Naive B cell (primary cell): Measurements from ENCODE around the gene CATSPER2. TPM values are rescaled to one million over a fixed set of nuclear protein-coding genes. Genes with fewer than 3 reads are reported as not detected.
"Not testable (repeated sequence)": the region's sequence is repeated elsewhere in the genome, so short reads cannot be mapped to it uniquely, and the experiment has no call there.

Source experiments
- ATAC-seq, 2 donors: fragments of 150-1000 bp; cut with Tn5 transposase; 2 replicates each; pipeline ENCODE4 v1.10.0; 2021; ENCODE audit warnings: low read depth in 2 of 2, mild to moderate bottlenecking in 2 of 2, moderate library complexity in 2 of 2
- DNase-seq: peaks from one replicate; pipeline ENCODE4 v3.0.0; 2022
- H3K27ac Mint-ChIP-seq, 6 donors: one replicate each; pipeline ENCODE4 v1.8.0; 2020 to 2022; ENCODE audit warnings: mild to moderate bottlenecking in 6 of 6, mixed read lengths in 6 of 6, moderate library complexity in 5 of 6, inconsistent platforms in 2 of 6
- H3K27me3 Mint-ChIP-seq, 3 donors: one replicate each; pipeline ENCODE4 v1.8.0; 2021 to 2022; ENCODE audit warnings: mixed read lengths in 3 of 3, mild to moderate bottlenecking in 1 of 3
- H3K36me3 Mint-ChIP-seq, 2 donors: one replicate each; pipeline ENCODE4 v1.8.0; 2020 to 2022; ENCODE audit warnings: mixed read lengths in 2 of 2, inconsistent platforms in 1 of 2, mild to moderate bottlenecking in 1 of 2
- H3K4me1 Mint-ChIP-seq, 3 donors: one replicate each; pipeline ENCODE4 v1.8.0; 2020 to 2022; ENCODE audit warnings: mixed read lengths in 3 of 3, inconsistent platforms in 1 of 3, mild to moderate bottlenecking in 1 of 3, moderate library complexity in 1 of 3
- H3K4me3 Mint-ChIP-seq, 8 donors: one replicate each; pipeline ENCODE4 v1.8.0; 2020 to 2022; ENCODE audit warnings: mild to moderate bottlenecking in 8 of 8, mixed read lengths in 8 of 8, moderate library complexity in 8 of 8, inconsistent platforms in 2 of 8
- H3K9me3 Mint-ChIP-seq, 7 donors: one replicate each; pipeline ENCODE4 v1.8.0; 2020 to 2022; ENCODE audit warnings: mixed read lengths in 7 of 7, mild to moderate bottlenecking in 5 of 7, inconsistent platforms in 2 of 7, moderate library complexity in 1 of 7
- polyA plus RNA-seq, 6 donors: library from polyadenylated mRNA; unstranded; fragments of 300-500 nt; fragmentation: Illumina TruSeq; gene quantifications; one replicate each; pipeline ENCODE4 v1.2.3, GENCODE V29; 2021; ENCODE audit warnings: low read depth in 6 of 6

Gene CATSPER2
- polyA plus RNA-seq, 6 donors from 2014 or later, result 0.21 to 1.3 (median 0.70) TPM

- no peak for DNase-seq
- no peaks in the 10 kb centered on the region for H3K36me3 Mint-ChIP-seq
Measured at GRCh38 chr15:43625106-43625505, 23.5 kb downstream of the CATSPER2 start.

GRCh38 chr15:43622068-43622799 is 26.4 kb downstream of the CATSPER2 start:
- peak overlapping the region in 1 of 6 donors; percentile 72 for H3K27ac Mint-ChIP-seq
- not testable (repeated sequence) for H3K9me3 Mint-ChIP-seq, DNase-seq, ATAC-seq, H3K4me1 Mint-ChIP-seq, H3K4me3 Mint-ChIP-seq, H3K36me3 Mint-ChIP-seq
- peaks cover 18 to 19% (median 19%) of the 10 kb centered on the region in 3 donors for H3K27me3 Mint-ChIP-seq

More at GRCh38 chr15:43625106-43625505, 23.5 kb downstream of the CATSPER2 start:
- Mint-ChIP-seq H3K4me1 (no peaks in the 10 kb centered on the region), H3K4me3 (no peak overlapping the region), H3K27ac (no peak overlapping the region), H3K9me3 (no peaks in the 10 kb centered on the region), H3K27me3 (peaks cover 9 to 14% (median 14%) of the 10 kb centered on the region in 3 donors)
- ATAC-seq, result no peak

- not testable (repeated sequence) for H3K27ac Mint-ChIP-seq, DNase-seq, H3K4me3 Mint-ChIP-seq, H3K9me3 Mint-ChIP-seq, H3K4me1 Mint-ChIP-seq, H3K36me3 Mint-ChIP-seq, ATAC-seq
- H3K27me3 Mint-ChIP-seq, result peaks cover 8 to 13% (median 12%) of the 10 kb centered on the region in 3 donors
Measured at GRCh38 chr15:43618700-43619099, 29.9 kb downstream of the CATSPER2 start, which contains the start of gene STRC. Gene STRC, minus strand, starts transcription at chr15:43618800. Its CDS starts 78 bp downstream, at chr15:43618722.

- peaks cover 8 to 13% (median 12%) of the 10 kb centered on the region in 3 donors for H3K27me3 Mint-ChIP-seq
Measured at GRCh38 chr15:43617750-43618149, 30.9 kb downstream of the CATSPER2 start.

GRCh38 chr15:43602233-43602632 is 46.4 kb downstream of the CATSPER2 start:
- not testable (repeated sequence) for ATAC-seq, H3K4me1 Mint-ChIP-seq, H3K4me3 Mint-ChIP-seq

More at GRCh38 chr15:43617750-43618149, 30.9 kb downstream of the CATSPER2 start:
- not testable (repeated sequence) for H3K4me1 Mint-ChIP-seq, DNase-seq, H3K27ac Mint-ChIP-seq, H3K4me3 Mint-ChIP-seq, H3K9me3 Mint-ChIP-seq, H3K36me3 Mint-ChIP-seq, ATAC-seq

GRCh38 chr15:43600200-43600599 is 48.4 kb downstream of the CATSPER2 start:
- peak overlapping the region in 1 of 8 donors; percentile 41 for H3K4me3 Mint-ChIP-seq
- not testable (repeated sequence) for H3K27ac Mint-ChIP-seq, DNase-seq, H3K36me3 Mint-ChIP-seq, H3K4me1 Mint-ChIP-seq, H3K9me3 Mint-ChIP-seq, ATAC-seq
- peaks cover 43 to 63% (median 58%) of the 10 kb centered on the region in 3 donors for H3K27me3 Mint-ChIP-seq

More at GRCh38 chr15:43602233-43602632, 46.4 kb downstream of the CATSPER2 start:
- not testable (repeated sequence) for H3K36me3 Mint-ChIP-seq, DNase-seq, H3K27ac Mint-ChIP-seq, H3K9me3 Mint-ChIP-seq
- peaks cover 37 to 53% (median 50%) of the 10 kb centered on the region in 3 donors for H3K27me3 Mint-ChIP-seq

- not testable (repeated sequence) for H3K27ac Mint-ChIP-seq
Measured at GRCh38 chr15:43599131-43599530, 49.5 kb downstream of the CATSPER2 start.

GRCh38 chr15:43593328-43594190 is 55.1 kb downstream of the CATSPER2 start, which contains the start of gene CKMT1B:
Gene CKMT1B, plus strand, starts transcription at chr15:43594027. Its CDS starts 192 bp downstream, at chr15:43594219.
- peak in 1 of 2 donors; percentile 2 for ATAC-seq
- H3K27ac Mint-ChIP-seq, H3K4me3 Mint-ChIP-seq, H3K36me3 Mint-ChIP-seq, H3K4me1 Mint-ChIP-seq, H3K9me3 Mint-ChIP-seq, DNase-seq: not testable (repeated sequence)
- H3K27me3 Mint-ChIP-seq, result peaks cover 14 to 25% (median 21%) of the 10 kb centered on the region in 3 donors

More at GRCh38 chr15:43599131-43599530, 49.5 kb downstream of the CATSPER2 start:
- not testable (repeated sequence) for H3K36me3 Mint-ChIP-seq, H3K4me1 Mint-ChIP-seq, ATAC-seq, H3K4me3 Mint-ChIP-seq, H3K9me3 Mint-ChIP-seq, DNase-seq
- peaks cover 39 to 57% (median 52%) of the 10 kb centered on the region in 3 donors for H3K27me3 Mint-ChIP-seq

GRCh38 chr15:43592841-43593240 is 55.8 kb downstream of the CATSPER2 start:
- DNase-seq, H3K36me3 Mint-ChIP-seq, H3K4me3 Mint-ChIP-seq, H3K4me1 Mint-ChIP-seq, H3K9me3 Mint-ChIP-seq, H3K27ac Mint-ChIP-seq, ATAC-seq: not testable (repeated sequence)
- H3K27me3 Mint-ChIP-seq, result peaks cover 12 to 18% (median 14%) of the 10 kb centered on the region in 3 donors

GRCh38 chr15:43589778-43590466 is 58.7 kb downstream of the CATSPER2 start, which contains the start of gene PPIP5K1:
Gene PPIP5K1, minus strand, starts transcription at chr15:43590208. Its CDS starts 5,704 bp downstream, at chr15:43584504.
- H3K27ac Mint-ChIP-seq, H3K9me3 Mint-ChIP-seq, H3K4me3 Mint-ChIP-seq, H3K27me3 Mint-ChIP-seq, DNase-seq, H3K36me3 Mint-ChIP-seq, H3K4me1 Mint-ChIP-seq: not testable (repeated sequence)
- peak; percentile 96 to 97 for ATAC-seq
